ENCODE results near the gene MAPKAPK5.
"Not testable (repeated sequence)": the region's sequence is repeated elsewhere in the genome, so short reads cannot be mapped to it uniquely, and the experiment has no call there.

The MAPKAPK5 gene

DNA sequence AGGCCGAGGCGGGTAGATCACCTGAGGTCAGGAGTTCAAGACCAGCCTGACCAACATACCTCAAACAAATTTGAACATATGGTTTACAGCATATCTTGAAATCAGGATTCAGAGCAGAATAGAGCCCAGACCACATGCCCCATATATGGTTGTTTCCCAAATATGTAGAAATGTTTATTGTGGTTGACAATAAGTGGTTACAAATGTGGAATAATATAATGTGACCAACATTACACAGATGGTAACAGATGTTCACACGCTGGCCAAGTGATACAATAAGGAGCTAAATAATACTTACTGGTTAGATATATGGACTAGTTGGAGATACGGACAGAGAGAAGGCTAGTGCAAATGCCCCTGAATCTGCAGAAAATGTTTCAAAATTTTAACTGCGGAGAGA, 85.3 kb downstream of the MAPKAPK5 start:
- DNase-seq (ENCODE audit: low spot score): no peak
- TF ChIP-seq, protein P1, sequence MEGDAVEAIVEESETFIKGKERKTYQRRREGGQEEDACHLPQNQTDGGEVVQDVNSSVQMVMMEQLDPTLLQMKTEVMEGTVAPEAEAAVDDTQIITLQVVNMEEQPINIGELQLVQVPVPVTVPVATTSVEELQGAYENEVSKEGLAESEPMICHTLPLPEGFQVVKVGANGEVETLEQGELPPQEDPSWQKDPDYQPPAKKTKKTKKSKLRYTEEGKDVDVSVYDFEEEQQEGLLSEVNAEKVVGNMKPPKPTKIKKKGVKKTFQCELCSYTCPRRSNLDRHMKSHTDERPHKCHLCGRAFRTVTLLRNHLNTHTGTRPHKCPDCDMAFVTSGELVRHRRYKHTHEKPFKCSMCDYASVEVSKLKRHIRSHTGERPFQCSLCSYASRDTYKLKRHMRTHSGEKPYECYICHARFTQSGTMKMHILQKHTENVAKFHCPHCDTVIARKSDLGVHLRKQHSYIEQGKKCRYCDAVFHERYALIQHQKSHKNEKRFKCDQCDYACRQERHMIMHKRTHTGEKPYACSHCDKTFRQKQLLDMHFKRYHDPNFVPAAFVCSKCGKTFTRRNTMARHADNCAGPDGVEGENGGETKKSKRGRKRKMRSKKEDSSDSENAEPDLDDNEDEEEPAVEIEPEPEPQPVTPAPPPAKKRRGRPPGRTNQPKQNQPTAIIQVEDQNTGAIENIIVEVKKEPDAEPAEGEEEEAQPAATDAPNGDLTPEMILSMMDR (IDR thresholded peaks at IDR 0.05; ENCODE audit: extremely low read depth, insufficient read depth, missing control alignments): no peak
- in situ Hi-C loops (cut with MboI; ENCODE audit: low pct_unique_long_range_greater_than_20kb, low sequenced_read_pairs, unreplicated experiment): loop anchor here (25.0 kb wide), 2 partner anchors 235 to 460 kb away; partner anchors contain the start of gene HECTD4

DNA sequence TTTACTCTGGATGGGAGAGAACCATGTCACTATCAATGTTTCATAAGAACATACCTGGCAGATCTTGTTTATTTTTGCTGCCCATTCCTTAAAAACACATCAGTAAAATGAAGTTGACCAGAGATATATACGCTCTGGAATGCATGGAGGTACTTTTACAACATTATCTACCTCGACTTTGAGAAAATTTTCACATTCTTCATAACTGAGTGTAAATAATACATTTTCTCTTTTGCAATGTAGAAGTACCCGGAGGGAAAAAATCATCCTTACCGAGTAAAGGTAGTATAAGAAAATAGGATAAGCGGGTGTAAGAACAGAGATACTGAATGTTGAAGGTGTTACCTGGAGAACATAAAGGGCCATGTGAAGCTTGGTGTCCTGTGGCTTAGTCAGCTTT, 90.2 kb downstream of the MAPKAPK5 start:
- TF ChIP-seq, protein P1 (IDR thresholded peaks at IDR 0.05; ENCODE audit: extremely low read depth, insufficient read depth, missing control alignments): no peak
- in situ Hi-C loops (cut with MboI; ENCODE audit: low pct_unique_long_range_greater_than_20kb, low sequenced_read_pairs, unreplicated experiment): loop anchor here (25.0 kb wide), 2 partner anchors 230 to 455 kb away; partner anchors contain the start of gene HECTD4
- no peak for DNase-seq (ENCODE audit: low spot score)

DNA sequence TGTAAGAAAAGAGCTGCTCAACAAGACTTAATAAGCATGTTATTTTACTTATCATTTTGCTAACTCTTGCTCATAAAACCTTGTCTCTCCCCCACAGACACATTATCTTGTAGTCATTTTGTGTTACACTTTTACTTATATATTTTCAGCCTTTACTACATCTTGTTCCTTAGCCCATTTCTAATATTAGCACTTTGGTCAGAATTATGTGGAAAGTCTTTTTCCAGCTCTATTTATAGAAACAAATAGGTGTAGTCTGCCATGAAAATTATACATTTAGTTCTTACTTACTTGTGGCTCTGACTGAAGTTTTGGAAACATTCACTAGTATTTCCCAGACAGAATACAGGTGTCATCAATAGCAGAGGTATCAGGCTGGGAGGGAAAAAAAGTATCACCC, 94.8 kb downstream of the MAPKAPK5 start:
- TF ChIP-seq, protein P1 (IDR thresholded peaks at IDR 0.05; ENCODE audit: extremely low read depth, insufficient read depth, missing control alignments): no peak
- DNase-seq (ENCODE audit: low spot score): no peak
- in situ Hi-C loops (cut with MboI; ENCODE audit: low pct_unique_long_range_greater_than_20kb, low sequenced_read_pairs, unreplicated experiment): loop anchor here (25.0 kb wide), 2 partner anchors 225 to 450 kb away; partner anchors contain the start of gene HECTD4

DNA sequence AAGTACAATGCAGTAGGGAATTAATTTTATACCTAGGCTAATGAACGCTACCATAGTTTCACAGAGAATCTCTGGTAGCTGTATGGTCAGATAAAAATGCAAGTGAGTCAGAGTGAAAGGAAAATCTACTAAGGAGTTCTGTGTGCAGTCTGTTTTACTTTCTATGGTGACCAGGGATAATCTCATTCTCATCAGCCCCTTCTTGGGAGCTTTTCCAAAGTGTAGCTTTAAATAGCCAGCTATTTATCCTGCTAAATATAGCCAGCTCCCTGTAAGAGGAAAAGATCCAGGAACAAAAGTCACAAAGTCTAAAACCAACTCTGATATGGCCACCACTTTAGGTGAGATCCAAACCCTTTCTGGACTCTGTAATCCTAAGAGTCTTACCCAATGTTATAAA, 95.4 kb downstream of the MAPKAPK5 start:
- DNase-seq (ENCODE audit: low spot score): no peak
- in situ Hi-C loops (cut with MboI; ENCODE audit: low pct_unique_long_range_greater_than_20kb, low sequenced_read_pairs, unreplicated experiment): loop anchor here (25.0 kb wide), 2 partner anchors 225 to 450 kb away; partner anchors contain the start of gene HECTD4
- TF ChIP-seq, protein P1 (IDR thresholded peaks at IDR 0.05; ENCODE audit: extremely low read depth, insufficient read depth, missing control alignments): no peak

DNA sequence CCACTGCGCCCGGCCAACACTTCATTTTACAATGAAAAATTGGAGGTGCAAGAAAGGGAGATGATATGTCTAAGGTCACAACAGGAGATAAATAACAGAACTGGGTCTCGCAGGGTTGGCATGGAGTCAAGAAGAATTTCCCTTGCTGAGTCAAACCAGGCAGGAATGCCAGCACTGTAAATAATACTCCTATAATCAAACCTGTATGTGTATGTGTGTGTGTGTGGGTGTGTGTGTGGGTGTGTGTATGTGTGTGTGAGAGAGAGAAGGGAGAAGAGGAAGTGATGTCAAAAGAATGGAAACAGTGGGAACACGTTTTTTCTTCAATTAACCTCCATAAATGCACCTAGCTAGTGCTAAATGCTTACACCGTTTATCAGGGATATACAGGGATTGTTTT, 100.5 kb downstream of the MAPKAPK5 start:
- TF ChIP-seq, protein P1 (IDR thresholded peaks at IDR 0.05; ENCODE audit: extremely low read depth, insufficient read depth, missing control alignments): no peak
- in situ Hi-C loops (cut with MboI; ENCODE audit: low pct_unique_long_range_greater_than_20kb, low sequenced_read_pairs, unreplicated experiment): loop anchor here (25.0 kb wide), 2 partner anchors 220 to 445 kb away; partner anchors contain the start of gene HECTD4
- no peak for DNase-seq (ENCODE audit: low spot score)

DNA sequence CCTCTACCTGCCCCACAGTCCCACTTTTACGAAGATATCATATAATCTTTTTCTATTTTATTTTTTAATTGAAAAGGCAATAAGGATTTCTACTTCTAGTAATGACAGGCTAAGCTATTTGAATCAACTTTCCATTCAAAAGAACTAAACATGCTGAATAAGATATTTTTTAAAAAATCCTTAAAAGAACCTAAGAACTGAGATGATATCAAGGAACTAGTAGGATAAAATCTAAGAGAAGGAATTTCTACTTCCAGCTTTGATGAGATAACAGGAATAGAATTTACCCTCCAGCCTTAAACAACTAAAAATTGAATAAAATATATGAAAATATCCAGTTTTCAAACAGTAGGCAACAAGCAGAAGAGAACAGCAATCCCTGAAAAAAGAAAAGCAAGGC, 101.9 kb downstream of the MAPKAPK5 start:
- TF ChIP-seq, protein P1 (IDR thresholded peaks at IDR 0.05; ENCODE audit: extremely low read depth, insufficient read depth, missing control alignments): no peak
- no peak for DNase-seq (ENCODE audit: low spot score)
- in situ Hi-C loops (cut with MboI; ENCODE audit: low pct_unique_long_range_greater_than_20kb, low sequenced_read_pairs, unreplicated experiment): loop anchor here (25.0 kb wide), 2 partner anchors 218 to 443 kb away; partner anchors contain the start of gene HECTD4

DNA sequence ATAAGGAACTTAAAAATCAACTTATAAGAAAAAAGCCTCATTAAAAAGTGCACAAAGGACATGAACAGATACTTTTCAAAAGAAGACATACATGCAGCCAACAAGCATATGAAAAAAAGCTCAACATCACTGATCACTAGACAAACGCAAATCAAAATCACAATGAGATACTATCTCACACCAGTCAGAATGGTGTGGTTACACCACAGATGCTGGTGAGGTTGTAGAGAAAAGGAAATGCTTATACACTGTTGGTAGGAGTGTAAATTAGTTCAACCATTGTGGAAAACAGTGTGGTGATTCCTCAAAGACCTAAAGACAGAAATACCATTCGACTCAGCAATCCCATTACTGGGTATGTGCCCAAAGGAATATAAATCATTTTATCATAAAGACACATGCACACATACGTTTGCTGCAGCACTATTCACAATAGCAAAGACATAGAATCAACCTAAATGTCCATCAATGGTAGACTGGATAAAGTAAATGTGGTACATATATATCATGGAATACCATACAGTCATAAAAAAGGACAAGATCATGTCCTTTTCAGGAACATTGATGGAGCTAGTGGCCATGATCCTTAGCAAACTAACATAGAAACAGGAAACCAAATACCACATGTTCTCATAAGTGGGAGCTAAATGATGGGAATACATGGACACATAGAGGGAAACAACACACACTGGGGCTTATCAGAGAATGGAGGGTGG, 109.1 kb downstream of the MAPKAPK5 start:
- DNase-seq (ENCODE audit: low spot score): not testable (repeated sequence)
- in situ Hi-C loops (cut with MboI; ENCODE audit: low pct_unique_long_range_greater_than_20kb, low sequenced_read_pairs, unreplicated experiment): loop anchor here (10.0 kb wide), 1 partner anchor 54 kb away; no protein-coding TSS in a partner anchor

Measured in GM13977 (cell line).